Breast epithelium (tissue), 4 donors: Measurements from ENCODE around the gene SF3A2. TPM values are rescaled to one million over a fixed set of nuclear protein-coding genes. Genes with fewer than 3 reads are reported as not detected.
A peak's percentile ranks its signal among the peaks of the same experiment; 100 is the strongest.

Experiments used
- DNase-seq, 2 donors: peaks; one replicate each; pipeline ENCODE4 v3.0.0-alpha.2; 2019; ENCODE audit warnings: low spot score in 2 of 2
- H3K27ac ChIP-seq, 2 donors: fragments of 200-600 bp; sonication (generic) in 1 of 2; one replicate each; pipeline ENCODE4 v1.5.1; 2016 to 2019; ENCODE audit warnings: mild to moderate bottlenecking in 1 of 2
- H3K27me3 ChIP-seq, 2 donors: fragments of 200-600 bp; sonication (generic) in 1 of 2; one replicate each; pipeline versions ENCODE4 v1.5.1 to v1.6.0; 2017 to 2019; ENCODE audit warnings: control low read depth in 1 of 2, mild to moderate bottlenecking in 1 of 2
- H3K36me3 ChIP-seq: fragments of 200-600 bp; one replicate; pipeline ENCODE4 v1.5.1; 2019
- H3K4me1 ChIP-seq, 2 donors: fragments of 200-600 bp; sonication (generic); one replicate each; pipeline ENCODE4 v1.5.1; 2016 to 2019; ENCODE audit warnings: control low read depth in 1 of 2
- H3K4me3 ChIP-seq, 3 donors: fragments of 200-600 bp; sonication (generic); 1 replicate in 2 of 3; 2 replicates in 1 of 3; pipeline ENCODE4 v1.5.1; 2016 to 2019; ENCODE audit warnings: mild to moderate bottlenecking in 3 of 3, moderate library complexity in 2 of 3
- H3K9me3 ChIP-seq, 2 donors: fragments of 200-600 bp; sonication (generic) in 1 of 2; one replicate each; pipeline ENCODE4 v1.5.1; 2016 to 2019; ENCODE audit warnings: control low read depth in 1 of 2
- POLR2A ChIP-seq: fragments of 450-650 bp; IDR thresholded peaks from one replicate; pipeline ENCODE4 v1.6.1; 2016; ENCODE audit warnings: antibody characterized with exemption, mild to moderate bottlenecking, moderate library complexity
- POLR2AphosphoS5 ChIP-seq, 3 donors: sonication (generic); formaldehyde crosslinking; IDR thresholded peaks; one replicate each; pipeline ENCODE4 v1.6.1; 2017; ENCODE audit warnings: antibody characterized with exemption in 3 of 3
- intact Hi-C: fragments of 100-400 bp; cut with DNase I; formaldehyde crosslinking; loops from one replicate; pipeline ENCODE4 v1.15.1; 2023; ENCODE audit warnings: low total_unique reads
- total RNA-seq, 3 donors: library from RNA; depleted of rRNA; stranded (reverse); fragments of >200 nt; gene quantifications; one replicate each; pipeline ENCODE4 v1.1.0, GENCODE V29; 2016
- TF ChIP-seq, protein P1 (sequence below), 3 donors: fragments of 450-650 bp; IDR thresholded peaks; one replicate each; pipeline ENCODE4 v1.5.1; 2016 to 2017; ENCODE audit warnings: antibody characterized with exemption in 3 of 3, mild to moderate bottlenecking in 3 of 3, moderate library complexity in 3 of 3

The SF3A2 gene
- total RNA-seq, 3 donors from 2014 or later = 32.6 to 38.0 (median 33.3) TPM

GRCh38 chr19:2240881-2241760, 4.5 kb downstream of the SF3A2 start:
- no peak for DNase-seq
- TF ChIP-seq POLR2A (no peak), POLR2AphosphoS5 (IDR thresholded peaks at IDR 0.05) (no peak)
- TF ChIP-seq, protein P1, sequence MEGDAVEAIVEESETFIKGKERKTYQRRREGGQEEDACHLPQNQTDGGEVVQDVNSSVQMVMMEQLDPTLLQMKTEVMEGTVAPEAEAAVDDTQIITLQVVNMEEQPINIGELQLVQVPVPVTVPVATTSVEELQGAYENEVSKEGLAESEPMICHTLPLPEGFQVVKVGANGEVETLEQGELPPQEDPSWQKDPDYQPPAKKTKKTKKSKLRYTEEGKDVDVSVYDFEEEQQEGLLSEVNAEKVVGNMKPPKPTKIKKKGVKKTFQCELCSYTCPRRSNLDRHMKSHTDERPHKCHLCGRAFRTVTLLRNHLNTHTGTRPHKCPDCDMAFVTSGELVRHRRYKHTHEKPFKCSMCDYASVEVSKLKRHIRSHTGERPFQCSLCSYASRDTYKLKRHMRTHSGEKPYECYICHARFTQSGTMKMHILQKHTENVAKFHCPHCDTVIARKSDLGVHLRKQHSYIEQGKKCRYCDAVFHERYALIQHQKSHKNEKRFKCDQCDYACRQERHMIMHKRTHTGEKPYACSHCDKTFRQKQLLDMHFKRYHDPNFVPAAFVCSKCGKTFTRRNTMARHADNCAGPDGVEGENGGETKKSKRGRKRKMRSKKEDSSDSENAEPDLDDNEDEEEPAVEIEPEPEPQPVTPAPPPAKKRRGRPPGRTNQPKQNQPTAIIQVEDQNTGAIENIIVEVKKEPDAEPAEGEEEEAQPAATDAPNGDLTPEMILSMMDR (IDR thresholded peaks at IDR 0.05) = no peak
- H3K27me3 ChIP-seq = no peaks in the 10 kb centered on the region
- intact Hi-C loops = no loop called here
- H3K27ac ChIP-seq = peak overlapping the region; percentile 75 to 82
- peak overlapping the region in 2 of 3 donors; percentile 46 to 67 for H3K4me3 ChIP-seq
- peaks cover 18 to 30% of the 10 kb centered on the region in 2 donors for H3K4me1 ChIP-seq
- H3K36me3 ChIP-seq = peaks cover 18% of the 10 kb centered on the region
- H3K9me3 ChIP-seq = no peaks in the 10 kb centered on the region

DNA sequence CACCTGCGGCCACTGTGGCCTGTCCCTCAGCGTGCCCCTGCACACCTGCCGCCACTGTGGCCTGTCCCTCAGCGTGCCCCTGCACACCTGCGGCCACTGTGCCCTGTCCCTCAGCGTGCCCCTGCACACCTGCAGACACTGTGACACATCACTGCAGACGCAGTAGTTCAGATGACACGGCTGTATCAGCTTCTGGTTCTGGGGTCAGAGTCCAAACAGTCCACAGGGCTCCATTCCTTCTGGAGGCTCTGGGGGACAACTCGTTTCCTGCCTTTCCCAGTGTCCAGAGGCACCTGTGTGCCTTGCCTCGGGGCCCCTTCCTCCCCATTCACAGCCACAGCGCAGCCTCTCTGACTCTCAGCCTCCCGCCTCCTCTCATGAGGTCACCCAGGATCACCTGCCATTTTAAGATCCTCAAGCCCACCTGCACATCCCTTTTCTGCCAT, 5.5 kb downstream of the SF3A2 start:
- intact Hi-C loops = no loop called here
- no peak for DNase-seq
- no peaks in the 10 kb centered on the region for H3K9me3 ChIP-seq
- TF ChIP-seq, protein P1 (IDR thresholded peaks at IDR 0.05) = no peak
- TF ChIP-seq POLR2AphosphoS5 (IDR thresholded peaks at IDR 0.05) (no peak), POLR2A (no peak)
- H3K27me3 ChIP-seq = no peaks in the 10 kb centered on the region
- H3K4me3 ChIP-seq = no peak overlapping the region
- peaks cover 25% of the 10 kb centered on the region for H3K36me3 ChIP-seq
- H3K27ac ChIP-seq = peak overlapping the region; percentile 75 to 82
- H3K4me1 ChIP-seq = peaks cover 18 to 30% of the 10 kb centered on the region in 2 donors

GRCh38 chr19:2242816-2243215, 6.2 kb downstream of the SF3A2 start:
- H3K27ac ChIP-seq = no peak overlapping the region
- H3K4me1 ChIP-seq = peaks cover 18 to 25% of the 10 kb centered on the region in 2 donors
- H3K27me3 ChIP-seq = no peaks in the 10 kb centered on the region
- intact Hi-C loops = no loop called here
- H3K4me3 ChIP-seq = no peak overlapping the region
- H3K9me3 ChIP-seq = no peaks in the 10 kb centered on the region
- H3K36me3 ChIP-seq = peaks cover 27% of the 10 kb centered on the region
- DNase-seq = no peak
- TF ChIP-seq, protein P1 (IDR thresholded peaks at IDR 0.05) = no peak
- TF ChIP-seq POLR2A (no peak), POLR2AphosphoS5 (IDR thresholded peaks at IDR 0.05) (no peak)

DNA sequence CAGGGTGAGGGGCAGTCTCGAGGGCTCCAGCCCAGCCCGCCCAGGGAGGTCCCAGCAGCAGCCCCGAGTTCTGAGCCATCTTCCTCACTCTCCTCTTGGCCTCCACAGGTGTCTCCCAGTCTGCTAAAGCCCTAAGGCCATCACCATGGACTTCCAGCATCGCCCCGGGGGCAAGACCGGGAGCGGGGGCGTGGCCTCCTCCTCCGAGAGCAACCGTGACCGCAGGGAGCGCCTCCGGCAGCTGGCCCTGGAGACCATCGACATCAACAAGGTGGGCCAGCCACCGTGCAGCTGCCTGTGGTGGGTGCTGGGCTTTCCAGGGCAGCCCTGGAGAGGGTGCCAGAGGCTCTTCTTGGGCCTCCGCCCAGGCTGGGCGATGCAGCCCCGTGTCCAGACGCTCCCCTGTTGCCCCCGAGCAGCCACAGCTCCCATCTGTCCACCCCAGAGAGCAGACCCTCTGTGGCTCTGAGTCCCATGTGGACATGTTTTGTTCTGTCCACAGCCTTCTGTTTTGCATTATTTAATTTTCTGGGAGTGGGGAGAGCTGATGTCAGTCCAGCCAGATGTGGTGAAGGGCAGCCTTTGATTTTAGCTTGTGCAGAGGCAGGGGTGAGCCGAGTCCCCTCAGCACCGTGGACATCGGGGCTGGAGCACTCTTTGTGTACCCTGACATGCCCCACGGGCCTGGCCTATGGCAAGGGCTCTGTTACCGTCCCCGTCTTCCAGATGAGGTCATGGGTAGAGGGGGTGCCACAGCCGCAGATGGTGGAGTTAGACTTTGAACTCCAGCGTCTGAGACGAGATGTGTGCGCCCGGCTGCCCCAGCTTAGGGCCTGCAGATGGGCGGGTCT, 6.9 kb downstream of the SF3A2 start:
- DNase-seq = no peak
- H3K27ac ChIP-seq = no peak overlapping the region
- TF ChIP-seq POLR2A (no peak), POLR2AphosphoS5 (IDR thresholded peaks at IDR 0.05) (no peak)
- TF ChIP-seq, protein P1 (IDR thresholded peaks at IDR 0.05) = no peak
- H3K27me3 ChIP-seq = no peaks in the 10 kb centered on the region
- H3K9me3 ChIP-seq = no peaks in the 10 kb centered on the region
- intact Hi-C loops = no loop called here
- H3K4me1 ChIP-seq = peaks cover 18 to 21% of the 10 kb centered on the region in 2 donors
- peaks cover 27% of the 10 kb centered on the region for H3K36me3 ChIP-seq
- no peak overlapping the region for H3K4me3 ChIP-seq

DNA sequence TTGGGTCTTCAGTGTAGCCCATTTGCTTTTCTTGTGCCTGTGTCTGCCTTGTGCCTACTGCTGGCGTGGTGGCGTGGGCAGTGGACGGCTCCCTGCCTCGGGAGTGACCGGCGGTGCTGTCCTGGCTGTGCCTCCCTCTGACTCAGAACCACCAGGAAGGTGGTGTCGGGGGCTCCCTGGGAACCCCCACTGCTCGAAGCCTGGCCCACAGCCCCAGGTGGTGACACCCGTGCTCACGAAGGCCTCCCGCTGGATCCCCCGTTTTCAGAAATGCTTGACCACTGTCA, 7.4 kb downstream of the SF3A2 start:
- no peak overlapping the region for H3K27ac ChIP-seq
- intact Hi-C loops = no loop called here
- H3K4me1 ChIP-seq = peaks cover 18 to 21% of the 10 kb centered on the region in 2 donors
- TF ChIP-seq, protein P1 (IDR thresholded peaks at IDR 0.05) = no peak
- TF ChIP-seq POLR2A = no peak
- TF ChIP-seq POLR2AphosphoS5 (IDR thresholded peaks at IDR 0.05) = no peak
- H3K9me3 ChIP-seq = no peaks in the 10 kb centered on the region
- H3K4me3 ChIP-seq = no peak overlapping the region
- no peaks in the 10 kb centered on the region for H3K27me3 ChIP-seq
- H3K36me3 ChIP-seq = peaks cover 27% of the 10 kb centered on the region
- DNase-seq = no peak
